Fibroblast of lung (primary cell): Measurements from ENCODE around the gene ERP44. TPM values are rescaled to one million over a fixed set of nuclear protein-coding genes. Genes with fewer than 3 reads are reported as not detected.
"Not testable (repeated sequence)": the region's sequence is repeated elsewhere in the genome, so short reads cannot be mapped to it uniquely, and the experiment has no call there.

Source experiments
- DNase-seq, 2 donors: peaks; one replicate each; pipeline versions ENCODE4 v3.0.0 to v3.0.0-alpha.2; 2010; ENCODE audit warnings: low read depth in 2 of 2
- H2AFZ ChIP-seq: 2 replicates; pipeline ENCODE4 v1.5.1; 2012; ENCODE audit warnings: low read length, control low read depth, inconsistent platforms
- H3K27ac ChIP-seq: 2 replicates; pipeline ENCODE4 v1.5.1; 2011; ENCODE audit warnings: low read length, control low read depth; ENCODE audit not compliant: insufficient read depth
- H3K27me3 ChIP-seq: 2 replicates; pipeline ENCODE4 v1.5.1; 2011; ENCODE audit warnings: mild to moderate bottlenecking, low read length; ENCODE audit not compliant: control insufficient read depth, insufficient read depth
- H3K36me3 ChIP-seq: 2 replicates; pipeline ENCODE4 v1.5.1; 2011; ENCODE audit warnings: low read length; ENCODE audit not compliant: control insufficient read depth, insufficient read depth
- H3K4me1 ChIP-seq: 2 replicates; pipeline ENCODE4 v1.5.1; 2011; ENCODE audit warnings: low read length; ENCODE audit not compliant: control insufficient read depth, insufficient read depth; ENCODE audit errors: extremely low read depth
- H3K4me2 ChIP-seq: 2 replicates; pipeline ENCODE4 v1.5.1; 2011; ENCODE audit warnings: low read length, control low read depth; ENCODE audit not compliant: insufficient read depth; ENCODE audit errors: extremely low read depth
- H3K4me3 ChIP-seq, 4 experiments: fragments of 200-600 bp in 1 of 4; sonication (generic) in 1 of 4; replicated peaks in 1 of 4; 2 replicates each; pipeline ENCODE4 v1.5.1; 2011 to 2016; ENCODE audit warnings: low read length in 4 of 4, low read depth in 3 of 4, mild to moderate bottlenecking in 3 of 4, control low read depth in 2 of 4, inconsistent platforms in 1 of 4, mixed read lengths in 1 of 4; ENCODE audit not compliant: insufficient read depth in 1 of 4; ENCODE audit errors: control extremely low read depth in 1 of 4
- H3K79me2 ChIP-seq: 2 replicates; pipeline ENCODE4 v1.5.1; 2012; ENCODE audit warnings: mild to moderate bottlenecking, low read length, inconsistent platforms; ENCODE audit not compliant: control insufficient read depth, insufficient read depth
- H3K9ac ChIP-seq: 2 replicates; pipeline ENCODE4 v1.5.1; 2011; ENCODE audit warnings: mild to moderate bottlenecking, low read length, control low read depth; ENCODE audit not compliant: insufficient read depth
- H3K9me3 ChIP-seq: 2 replicates; pipeline ENCODE4 v1.5.1; 2012; ENCODE audit warnings: low read depth, low read length; ENCODE audit not compliant: control insufficient read depth, insufficient read depth
- H4K20me1 ChIP-seq: 2 replicates; pipeline ENCODE4 v1.5.1; 2011; ENCODE audit warnings: low read length; ENCODE audit not compliant: control insufficient read depth, insufficient read depth; ENCODE audit errors: extremely low read depth
- EZH2 ChIP-seq: IDR thresholded peaks from 2 replicates; pipeline ENCODE4 v1.5.1; 2012; ENCODE audit warnings: low read length, control low read depth, mild to moderate bottlenecking; ENCODE audit errors: missing control alignments
- polyA minus RNA-seq: library from RNA; depleted of rRNA, polyadenylated mRNA; stranded (reverse); fragments of >200 nt; gene quantifications from 2 replicates; pipeline ENCODE4 v1.2.3, GENCODE V29; 2011; ENCODE audit warnings: low replicate concordance
- polyA plus RNA-seq, 2 donors: library from polyadenylated mRNA; depleted of rRNA in 1 of 2; stranded (reverse) in 1 of 2; unstranded in 1 of 2; fragments of >200 nt; gene quantifications; 2 replicates each; pipeline ENCODE4 v1.2.1, GENCODE V29; 2011 to 2012; ENCODE audit warnings: missing spikeins in 1 of 2
- total RNA-seq: library from RNA; depleted of rRNA; stranded (reverse); fragments of >200 nt; gene quantifications from 2 replicates; pipeline ENCODE4 v1.2.1, GENCODE V29; 2014
- TF ChIP-seq, protein P1 (sequence below), 2 donors: IDR thresholded peaks in 1 of 2; conservative IDR thresholded peaks in 1 of 2; 1 replicate in 1 of 2; 2 replicates in 1 of 2; pipeline ENCODE4 v1.5.1; 2011 to 2012; ENCODE audit warnings: low read length in 2 of 2, control low read depth in 1 of 2, inconsistent platforms in 1 of 2, low read depth in 1 of 2, mild to moderate bottlenecking in 1 of 2

The ERP44 gene
- total RNA-seq, result 6.9 and 8.6 TPM in 2 replicates
- polyA plus RNA-seq, result 18.9 and 24.0 TPM in 2 replicates
- 21.0 and 25.2 TPM in 2 replicates for polyA plus RNA-seq (2012)
- 1.2 and 2.4 TPM in 2 replicates for polyA minus RNA-seq

- Histone ChIP-seq H2AFZ (peak within 1 kb of the TSS; percentile 89), H4K20me1 (peaks cover 2% of the 10 kb centered on the region), H3K36me3 (no peaks in the 10 kb centered on the region), H3K9me3 (no peaks in the 10 kb centered on the region), H3K4me2 (peak within 1 kb of the TSS; percentile 99), H3K79me2 (peaks cover 33% of the 10 kb centered on the region), H3K4me1 (no peaks in the 10 kb centered on the region), H3K4me3 (peak within 1 kb of the TSS; percentile 76 to 93 (median 88)), H3K27me3 (no peaks in the 10 kb centered on the region), H3K27ac (peak within 1 kb of the TSS; percentile 95), H3K9ac (peak within 1 kb of the TSS; percentile 90)
- TF ChIP-seq EZH2, result no peak
- TF ChIP-seq, protein P1, sequence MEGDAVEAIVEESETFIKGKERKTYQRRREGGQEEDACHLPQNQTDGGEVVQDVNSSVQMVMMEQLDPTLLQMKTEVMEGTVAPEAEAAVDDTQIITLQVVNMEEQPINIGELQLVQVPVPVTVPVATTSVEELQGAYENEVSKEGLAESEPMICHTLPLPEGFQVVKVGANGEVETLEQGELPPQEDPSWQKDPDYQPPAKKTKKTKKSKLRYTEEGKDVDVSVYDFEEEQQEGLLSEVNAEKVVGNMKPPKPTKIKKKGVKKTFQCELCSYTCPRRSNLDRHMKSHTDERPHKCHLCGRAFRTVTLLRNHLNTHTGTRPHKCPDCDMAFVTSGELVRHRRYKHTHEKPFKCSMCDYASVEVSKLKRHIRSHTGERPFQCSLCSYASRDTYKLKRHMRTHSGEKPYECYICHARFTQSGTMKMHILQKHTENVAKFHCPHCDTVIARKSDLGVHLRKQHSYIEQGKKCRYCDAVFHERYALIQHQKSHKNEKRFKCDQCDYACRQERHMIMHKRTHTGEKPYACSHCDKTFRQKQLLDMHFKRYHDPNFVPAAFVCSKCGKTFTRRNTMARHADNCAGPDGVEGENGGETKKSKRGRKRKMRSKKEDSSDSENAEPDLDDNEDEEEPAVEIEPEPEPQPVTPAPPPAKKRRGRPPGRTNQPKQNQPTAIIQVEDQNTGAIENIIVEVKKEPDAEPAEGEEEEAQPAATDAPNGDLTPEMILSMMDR (conservative IDR thresholded peaks at IDR 0.05 in 1 of 2, IDR thresholded peaks at IDR 0.05 in 1 of 2; ENCODE audit: low read depth in 1 of 2, low read length in 2 of 2), result no peak
- DNase-seq, result peak; percentile 99
Measured at GRCh38 chr9:100098887-100099721, at the start of gene ERP44, which contains the start of gene INVS. TSS of gene ERP44 (minus strand) at chr9:100099000. CDS start at chr9:100098840, 160 bp downstream. TSS of gene INVS (plus strand) at chr9:100099243. CDS start at chr9:100104522, 5,279 bp downstream.

GRCh38 chr9:100145976-100146375 lies 47.2 kb upstream of the ERP44 start:
- not testable (repeated sequence) for H3K9ac ChIP-seq, H3K27ac ChIP-seq, H3K79me2 ChIP-seq, H2AFZ ChIP-seq, H3K27me3 ChIP-seq, H3K9me3 ChIP-seq, DNase-seq, H3K4me3 ChIP-seq, H4K20me1 ChIP-seq, H3K36me3 ChIP-seq, H3K4me2 ChIP-seq, H3K4me1 ChIP-seq

DNA sequence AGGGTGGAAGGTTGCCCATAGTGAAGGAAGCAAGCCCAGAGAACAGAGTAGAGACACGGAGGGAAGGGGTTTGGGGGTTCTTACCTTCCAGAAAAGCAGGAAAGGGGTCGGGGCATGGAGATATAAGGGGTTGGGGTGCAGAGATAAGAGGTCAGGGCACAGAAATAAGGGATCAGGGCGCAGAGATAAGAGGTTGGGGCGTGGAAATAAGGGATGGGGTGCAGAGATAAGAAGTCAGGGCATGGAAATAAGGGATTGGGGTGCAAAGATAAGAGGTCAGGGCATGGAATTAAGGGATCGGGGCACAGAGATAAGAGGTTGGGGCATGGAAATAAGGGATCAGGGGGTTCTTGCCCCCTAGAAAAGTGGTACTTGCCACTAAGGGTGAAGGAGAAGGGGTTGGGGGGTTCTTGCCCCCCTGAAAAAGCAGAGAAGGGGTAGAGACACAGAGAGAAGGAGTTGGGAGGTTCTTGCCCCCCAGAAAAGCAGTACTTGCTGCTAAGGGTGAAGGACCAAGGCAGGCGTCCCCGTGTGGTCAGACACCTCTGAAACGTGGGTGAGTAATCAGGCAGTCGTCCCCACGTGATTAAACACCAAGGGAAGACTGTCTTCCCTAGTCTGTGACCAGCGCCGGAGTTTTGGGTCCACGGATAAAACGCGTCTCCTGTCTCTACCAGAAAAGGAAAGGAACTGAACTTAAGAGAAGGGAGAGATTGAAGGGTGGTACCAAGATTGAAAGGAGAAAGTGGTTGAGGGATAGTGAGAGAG lies 46.6 kb upstream of the ERP44 start:
- H3K9me3 ChIP-seq, result not testable (repeated sequence)

DNA sequence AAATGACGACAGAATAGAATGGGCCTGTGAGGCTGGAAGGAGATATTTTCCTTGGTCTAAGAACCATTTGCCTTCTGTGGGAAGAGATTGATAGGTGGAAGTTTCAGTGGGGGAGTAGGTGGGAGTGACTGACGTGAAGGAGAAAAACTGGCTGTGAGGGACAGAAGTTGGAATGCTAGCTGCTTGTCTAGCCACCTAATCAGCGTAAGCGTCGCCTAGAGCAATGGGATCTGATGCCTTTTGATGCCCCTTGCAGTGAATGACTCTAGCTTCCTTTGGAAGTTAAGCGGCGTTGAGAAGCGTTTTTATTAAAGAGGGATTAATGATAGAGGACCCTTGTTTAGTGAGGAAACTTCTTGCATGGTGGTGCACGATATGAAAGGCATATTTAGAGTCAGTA lies 43.1 kb upstream of the ERP44 start:
- H2AFZ ChIP-seq, H3K79me2 ChIP-seq, H3K4me3 ChIP-seq: not testable (repeated sequence)

More for the DNA sequence above, 46.6 kb upstream of the ERP44 start:
- not testable (repeated sequence) for H3K4me1 ChIP-seq, H3K36me3 ChIP-seq, H4K20me1 ChIP-seq, H3K79me2 ChIP-seq, H3K27me3 ChIP-seq, DNase-seq, H3K4me3 ChIP-seq, H3K27ac ChIP-seq, H2AFZ ChIP-seq, H3K9ac ChIP-seq, H3K4me2 ChIP-seq

GRCh38 chr9:100140303-100140702 lies 41.5 kb upstream of the ERP44 start:
- H3K27me3 ChIP-seq, H3K36me3 ChIP-seq, H3K9me3 ChIP-seq, H3K27ac ChIP-seq, DNase-seq, H4K20me1 ChIP-seq, H3K4me3 ChIP-seq, H2AFZ ChIP-seq, H3K79me2 ChIP-seq, H3K4me2 ChIP-seq, H3K9ac ChIP-seq, H3K4me1 ChIP-seq: not testable (repeated sequence)

More for the DNA sequence above, 43.1 kb upstream of the ERP44 start:
- not testable (repeated sequence) for H3K36me3 ChIP-seq, DNase-seq, H3K9ac ChIP-seq, H3K4me1 ChIP-seq, H3K9me3 ChIP-seq, H3K27me3 ChIP-seq, H4K20me1 ChIP-seq, H3K4me2 ChIP-seq, H3K27ac ChIP-seq
